Measurements from ENCODE around the gene MC2R.

MC2R gene
- total RNA-seq = 0 to 0.07 (median 0) reads per million in 18 experiments

DNA sequence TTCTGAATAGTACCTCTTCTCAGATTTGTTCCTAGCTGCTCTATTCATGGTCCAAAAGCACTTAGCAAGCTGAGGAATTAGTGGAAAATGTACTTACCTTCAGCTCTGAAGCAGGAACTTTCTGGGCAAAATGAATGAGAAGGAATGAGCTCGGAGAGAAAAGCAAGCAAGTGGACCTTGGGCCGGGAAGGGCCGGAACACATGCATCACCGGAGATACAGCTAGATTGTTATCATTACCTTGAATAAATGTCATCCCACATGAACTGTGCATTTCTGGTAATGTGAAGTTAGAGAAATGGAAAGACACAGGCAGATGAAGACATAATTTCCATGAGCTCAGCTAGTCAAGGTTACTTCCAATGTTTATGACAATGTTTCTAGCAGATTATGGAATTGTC is at the start of gene MC2R:
Gene MC2R (minus strand): TSS at position 146 of the 400 bp plus-strand sequence. CDS start 30,018 bp downstream, outside the sequence.
- no peak for DNase-seq

DNA sequence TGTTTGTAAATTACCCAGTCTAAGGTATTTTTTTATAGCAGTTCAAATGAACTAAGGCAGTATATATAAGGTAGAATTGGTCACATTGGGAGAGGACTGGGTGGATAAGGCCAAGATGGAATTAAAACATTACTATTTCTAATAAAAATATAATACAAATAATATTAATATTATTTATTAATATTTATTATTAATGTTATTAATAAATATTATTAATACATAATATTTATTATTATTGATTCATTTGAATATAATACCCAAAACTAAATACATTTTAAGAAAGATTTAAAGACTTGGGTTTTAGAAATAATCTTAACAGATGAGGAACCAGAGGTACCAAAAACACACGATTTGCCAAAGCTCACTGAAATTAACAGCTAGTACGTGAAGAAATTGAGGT is 30.5 kb upstream of the MC2R start:
- no peak for DNase-seq

DNA sequence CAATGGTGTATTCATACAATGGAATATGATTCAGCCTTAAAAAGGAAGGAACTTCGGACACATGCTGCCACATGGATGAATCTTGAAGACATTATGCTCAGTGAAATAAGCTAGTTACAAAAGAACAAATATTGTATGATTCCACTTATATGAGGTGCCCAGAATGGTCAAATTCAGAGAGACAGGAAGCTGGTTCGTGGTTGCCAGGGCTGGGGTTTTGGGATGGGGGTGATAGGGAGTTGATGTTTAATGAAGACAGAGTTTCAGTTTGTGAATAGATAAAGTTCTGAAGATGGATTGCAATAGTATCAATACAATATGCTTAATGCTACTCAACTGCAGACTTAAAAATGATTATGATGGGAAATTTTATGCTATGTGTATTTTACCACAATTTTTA is 28.0 kb upstream of the MC2R start:
- no peak for DNase-seq

DNA sequence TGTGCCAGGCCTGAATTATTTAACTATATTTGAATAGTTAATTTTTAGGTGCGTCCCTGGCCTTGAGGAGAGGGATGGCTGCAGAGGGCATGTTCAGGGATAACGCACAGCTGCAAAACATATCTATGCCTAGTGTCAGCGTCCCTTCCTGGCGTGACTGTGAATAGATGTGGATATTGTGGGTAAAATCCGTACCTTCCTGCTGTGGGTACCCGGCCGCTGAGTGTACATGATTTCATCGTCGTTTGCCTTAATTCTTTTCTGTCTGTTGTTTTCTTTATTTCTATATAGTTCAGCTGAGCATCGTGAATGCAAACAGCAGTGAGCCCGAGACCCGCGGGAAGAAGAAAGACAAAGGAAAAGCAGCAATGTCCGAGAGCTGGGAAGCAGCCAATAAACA is 25.0 kb upstream of the MC2R start:
- DNase-seq = no peak

DNA sequence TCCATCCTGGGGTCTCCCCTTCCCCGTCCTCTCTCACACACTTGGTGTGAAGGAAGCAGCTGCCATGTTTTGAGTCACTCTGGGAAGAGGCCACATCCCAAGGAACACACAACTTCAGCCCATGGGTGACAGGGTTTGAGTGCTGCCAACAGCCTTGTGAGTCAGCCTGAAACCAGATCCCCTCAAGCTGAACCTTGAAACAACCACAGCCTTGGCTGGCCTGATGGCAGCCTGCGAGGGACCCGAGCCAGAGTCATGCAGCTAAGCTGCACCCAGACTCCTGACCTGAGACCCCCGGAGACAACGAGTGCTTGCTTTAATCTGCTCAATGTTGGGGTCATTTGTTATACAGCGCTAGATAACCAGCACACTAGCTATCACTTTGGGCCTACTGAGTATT is 19.3 kb upstream of the MC2R start:
- DNase-seq = no peak

DNA sequence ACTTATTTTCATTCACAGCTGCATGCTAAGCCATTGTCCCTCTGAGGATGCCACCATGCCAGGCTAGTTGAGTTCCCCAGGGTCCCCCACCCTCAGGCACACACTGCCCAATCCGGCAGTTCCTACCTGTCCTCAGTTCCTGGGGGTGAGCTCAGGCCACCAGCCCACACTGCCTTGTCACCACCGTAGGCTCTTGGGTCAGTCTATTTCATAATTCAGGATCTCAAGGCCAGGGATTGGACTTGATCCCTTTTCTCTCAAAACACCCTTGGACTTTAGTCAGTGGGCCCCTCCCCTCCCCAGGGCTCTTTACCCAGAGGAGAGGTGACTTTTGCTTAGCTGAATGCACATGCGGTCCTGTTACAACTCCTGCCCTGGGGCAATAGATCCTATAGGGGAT is 18.7 kb upstream of the MC2R start:
- no peak for DNase-seq

DNA sequence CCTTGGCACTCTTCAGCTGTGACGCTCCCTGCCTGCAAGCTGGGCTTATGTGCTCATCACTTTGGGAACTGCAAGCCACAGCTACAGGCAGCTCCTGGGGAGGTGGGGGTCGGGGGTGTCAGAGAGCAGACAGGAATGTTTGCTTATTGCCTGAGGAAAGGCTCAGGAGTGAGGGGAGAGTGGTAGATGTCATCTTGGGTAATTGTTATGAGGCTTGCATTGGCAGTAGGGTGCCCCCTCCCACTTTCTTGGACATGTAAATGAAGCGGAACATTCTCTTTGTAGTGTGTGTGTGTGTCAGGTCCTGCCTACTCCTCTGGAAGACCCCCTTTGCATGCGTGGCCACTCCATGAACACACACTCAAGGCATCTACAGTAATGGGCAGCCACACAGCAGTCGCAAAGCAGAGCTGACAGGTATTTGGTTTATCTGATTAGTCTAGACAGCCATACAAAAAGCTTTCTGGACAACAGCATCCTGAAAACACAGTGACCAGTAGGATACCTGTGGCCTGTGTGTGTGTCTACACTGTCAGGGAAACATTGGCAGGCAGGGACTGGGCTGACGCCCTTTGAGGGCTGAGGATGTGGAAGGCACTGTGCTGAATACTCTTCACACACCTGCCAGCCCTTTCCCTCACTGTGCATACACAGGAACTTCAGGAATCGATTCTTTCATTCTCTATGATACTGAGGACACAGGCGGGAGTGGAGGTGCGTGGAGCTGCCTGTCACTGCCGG is 17.1 kb upstream of the MC2R start:
- no peak for DNase-seq

DNA sequence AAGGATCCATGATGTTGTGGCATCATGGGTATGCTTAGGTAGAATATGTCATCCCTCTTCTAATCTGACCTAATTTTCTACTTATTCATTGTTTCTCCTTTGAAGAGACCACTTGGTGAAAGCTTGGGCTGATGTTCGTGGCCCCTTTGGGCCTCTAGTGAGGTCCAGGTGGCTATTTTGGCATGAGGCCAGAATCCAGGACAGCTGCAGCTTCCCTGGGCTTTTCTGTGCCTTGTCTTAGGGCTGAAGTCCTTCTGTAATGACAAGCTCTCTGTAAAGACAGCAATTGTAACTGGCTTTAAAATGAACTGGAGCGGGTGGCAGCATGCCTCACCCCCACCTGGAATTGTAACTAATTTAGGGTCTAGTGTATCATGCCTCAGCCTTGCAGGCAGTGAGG is 15.6 kb upstream of the MC2R start:
- DNase-seq = no peak

DNA sequence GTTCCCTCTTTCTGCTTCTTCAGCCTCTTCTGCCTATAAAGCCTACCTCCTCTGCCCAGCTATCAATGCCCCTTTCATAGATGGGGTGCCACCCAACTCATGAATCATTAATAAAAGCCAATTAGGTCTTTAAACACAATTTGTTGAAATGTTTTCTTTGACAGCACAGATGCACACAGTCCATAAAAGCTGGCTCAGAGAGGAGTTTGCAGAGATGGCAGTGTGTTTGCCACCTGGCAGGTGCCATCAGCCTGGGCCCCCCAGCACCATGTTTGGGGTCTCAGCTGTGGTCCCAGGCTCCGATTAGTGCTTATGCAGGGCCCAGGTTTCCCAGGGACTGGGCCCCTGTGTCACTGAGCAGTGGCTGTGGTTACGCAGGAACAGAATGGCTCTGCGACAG is 7.9 kb upstream of the MC2R start:
- no peak for DNase-seq

DNA sequence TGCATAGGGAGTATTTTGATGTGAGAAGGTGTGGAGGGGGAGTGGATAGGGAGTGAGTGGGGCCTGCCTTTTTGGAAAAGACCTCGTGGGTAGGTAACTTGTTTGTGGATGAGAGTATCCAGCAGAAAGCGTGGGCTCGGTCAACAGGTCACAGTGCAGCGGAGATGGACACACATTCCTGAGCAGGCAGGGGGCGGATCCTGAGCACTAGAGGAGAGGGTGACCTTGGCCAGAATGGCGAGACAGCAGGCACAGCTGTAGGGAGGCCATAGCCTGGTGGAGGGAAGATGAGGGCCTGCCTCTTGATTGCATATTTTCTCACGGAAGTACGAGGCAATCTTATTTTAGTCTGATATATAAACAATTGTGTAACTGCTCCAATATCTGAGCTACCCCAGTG is 3.6 kb upstream of the MC2R start:
- DNase-seq = no peak

DNA sequence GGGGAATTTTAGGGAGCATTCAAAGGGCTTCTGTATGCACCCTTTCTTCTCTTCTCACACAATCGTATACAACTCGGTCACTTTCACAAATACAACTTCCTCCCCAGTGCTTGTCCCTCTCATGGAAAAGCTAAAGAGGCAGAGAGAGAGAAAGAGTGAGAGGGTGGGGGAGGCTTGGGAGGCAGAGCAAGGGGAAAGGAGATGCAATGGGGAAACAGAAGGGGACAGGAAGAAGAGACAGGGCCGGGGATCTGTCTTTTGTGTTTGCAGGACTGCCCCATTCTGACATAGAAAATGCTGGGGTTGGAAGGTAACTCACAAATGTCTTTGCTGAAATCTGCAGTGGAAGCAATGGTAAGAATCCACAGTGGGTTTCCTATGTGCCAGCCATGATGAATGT is 2.1 kb upstream of the MC2R start:
- no peak for DNase-seq

DNA sequence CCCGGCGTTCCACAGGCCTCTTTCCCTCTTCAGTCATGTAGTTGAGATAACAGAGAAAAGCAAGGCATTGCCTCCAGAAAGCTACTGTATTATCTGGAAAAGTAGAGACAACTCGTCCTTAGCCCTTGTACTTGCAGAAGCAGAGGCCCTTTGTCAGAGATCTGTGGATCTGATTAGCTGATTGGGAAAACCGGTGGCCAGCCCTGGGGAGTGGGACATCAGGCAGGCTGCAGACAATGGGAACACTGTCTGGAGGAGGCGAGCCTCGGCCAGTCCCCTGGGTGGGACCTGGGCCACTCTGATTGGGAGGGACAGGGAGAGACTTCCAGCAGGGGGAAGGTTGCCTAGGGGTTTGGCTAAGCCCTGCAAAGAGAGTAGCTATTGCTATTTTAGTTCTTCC is 1.2 kb upstream of the MC2R start:
- DNase-seq = no peak

DNA sequence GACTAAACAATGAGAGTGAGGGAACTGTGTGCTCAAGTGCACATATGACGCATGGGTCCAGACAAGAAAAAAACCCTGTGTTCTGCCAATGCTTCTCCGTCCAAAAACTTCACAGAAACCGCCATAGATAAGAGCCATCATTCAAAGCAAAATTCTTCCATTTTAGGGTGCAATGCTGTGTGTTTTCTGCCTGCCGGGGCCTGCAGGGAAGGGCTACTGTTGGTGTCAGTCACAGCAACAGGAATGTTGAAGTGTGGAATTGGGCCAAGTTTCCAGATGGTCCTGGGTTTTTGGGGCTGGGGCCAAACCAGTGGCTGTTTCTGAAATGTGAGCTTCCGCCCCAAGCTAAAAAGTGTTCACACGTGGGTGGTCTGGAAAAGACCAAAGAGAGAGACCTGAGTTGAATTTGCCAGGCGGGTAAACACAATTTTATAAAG is 677 bp upstream of the MC2R start:
- no peak for DNase-seq

DNA sequence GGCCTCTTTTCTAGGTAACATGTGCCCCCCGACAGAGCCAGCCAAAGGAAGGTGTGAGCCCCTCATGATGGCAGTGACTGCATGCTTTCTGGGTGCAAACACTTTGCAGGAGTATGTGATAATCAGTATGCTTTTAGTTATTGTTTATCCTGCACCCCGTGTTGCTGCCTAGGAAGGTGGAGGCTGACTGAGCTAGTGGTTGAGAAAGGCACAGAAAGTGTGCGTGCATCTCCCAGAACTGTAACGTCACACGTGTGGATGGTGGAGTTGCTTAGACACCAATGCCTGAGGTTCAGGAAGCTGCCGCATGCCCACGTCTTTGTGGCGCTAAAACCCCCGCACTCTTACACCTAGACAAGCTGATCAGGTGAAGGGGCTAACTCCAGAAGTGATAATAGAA is 580 bp downstream of the MC2R start:
- DNase-seq = no peak

DNA sequence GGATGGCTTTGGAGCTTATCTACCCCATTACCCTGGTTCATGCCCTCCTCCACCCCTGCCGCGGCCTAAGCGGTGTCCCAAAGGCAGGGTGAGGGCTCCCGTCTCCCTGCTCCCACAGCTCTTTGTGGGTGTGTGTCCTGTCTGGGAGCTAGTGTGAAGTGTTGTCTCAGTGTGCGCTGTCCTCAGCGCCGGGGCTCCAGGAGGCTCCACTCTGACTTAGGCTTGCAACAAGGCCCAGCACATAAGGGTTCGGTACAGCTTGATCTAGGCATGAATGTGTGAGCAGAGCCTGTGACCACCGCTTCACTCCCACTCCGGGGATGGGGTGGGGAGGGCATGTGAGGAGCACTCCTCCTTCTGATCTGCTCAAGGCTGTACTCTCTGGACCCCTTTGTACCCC is 1.2 kb downstream of the MC2R start:
- DNase-seq = no peak

DNA sequence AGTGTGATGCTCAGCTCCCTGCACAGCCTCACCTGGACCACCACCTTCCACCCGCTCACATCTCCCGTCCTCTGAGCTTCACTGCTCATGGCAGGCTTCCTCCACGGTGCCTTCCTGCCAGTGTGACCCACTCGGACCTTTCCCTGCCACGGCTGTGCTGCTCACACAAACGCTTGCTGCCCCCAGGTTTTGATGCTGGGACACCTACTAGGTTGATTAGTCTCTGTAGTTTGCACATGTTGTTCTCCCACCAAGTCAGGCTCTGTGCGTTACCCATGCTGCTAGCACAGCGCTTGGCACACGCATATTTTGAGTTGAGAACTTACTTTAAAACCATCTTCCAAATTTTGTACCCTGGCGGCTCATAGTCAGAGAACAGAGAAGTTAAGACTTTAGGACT is 2.1 kb downstream of the MC2R start:
- no peak for DNase-seq

DNA sequence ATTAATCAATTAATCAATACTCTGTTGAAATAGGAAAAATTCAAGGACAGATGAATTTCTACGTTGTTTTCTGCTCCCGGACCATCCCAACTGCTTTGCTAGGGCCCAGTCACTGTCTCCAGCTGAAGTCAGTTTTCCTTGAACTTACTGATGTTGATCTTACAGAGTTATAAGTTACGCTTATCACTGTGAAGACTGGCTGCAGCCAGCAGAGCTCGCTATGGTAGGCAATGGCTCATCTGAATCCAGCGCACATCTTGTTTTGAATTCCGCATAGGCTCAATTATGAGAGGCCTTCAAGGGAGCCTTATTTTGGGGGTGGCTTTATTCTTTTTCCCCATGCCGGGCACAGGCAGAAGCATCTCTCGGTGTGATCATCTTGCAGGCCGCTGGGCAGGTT is 2.7 kb downstream of the MC2R start:
- DNase-seq = no peak

DNA sequence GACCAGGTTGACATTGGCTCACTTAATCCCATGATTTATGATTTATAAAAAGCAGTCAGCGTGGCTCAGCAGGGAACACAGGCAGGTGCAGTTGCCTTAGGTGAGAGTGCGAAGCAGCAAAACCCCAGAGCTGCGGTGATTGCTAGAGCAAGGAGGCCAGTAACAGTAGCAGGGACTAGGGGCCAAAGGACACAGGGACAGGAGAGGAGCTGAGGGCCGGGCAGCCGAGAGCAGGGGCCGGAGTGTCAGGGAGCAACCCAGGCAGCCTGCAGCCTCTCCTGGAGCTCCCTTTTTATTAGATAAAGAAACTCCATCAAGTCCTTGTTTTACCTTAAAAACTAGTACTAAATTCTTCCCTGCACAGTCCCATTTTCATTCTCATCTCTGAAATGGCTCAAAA is 4.3 kb downstream of the MC2R start:
- no peak for DNase-seq

DNA sequence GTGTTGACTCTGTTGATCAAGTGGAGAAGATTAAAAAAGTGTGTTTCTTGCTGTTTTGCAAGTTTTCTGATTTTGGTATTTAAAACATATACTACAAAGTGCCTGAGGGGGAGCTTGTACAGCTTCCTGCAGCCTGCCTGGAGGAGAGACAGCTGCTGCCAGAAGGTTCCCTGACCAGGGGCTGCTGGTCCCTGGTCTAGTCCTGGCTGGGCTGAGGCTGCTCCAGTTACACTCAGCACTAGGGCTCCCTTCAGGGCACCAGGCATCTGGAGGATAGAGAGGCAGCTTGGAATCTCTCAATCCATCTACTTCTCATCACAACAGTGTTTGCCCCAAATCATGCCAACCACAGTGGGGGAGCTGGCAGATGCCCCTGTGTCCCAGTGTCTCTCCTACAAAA is 4.8 kb downstream of the MC2R start:
- no peak for DNase-seq

DNA sequence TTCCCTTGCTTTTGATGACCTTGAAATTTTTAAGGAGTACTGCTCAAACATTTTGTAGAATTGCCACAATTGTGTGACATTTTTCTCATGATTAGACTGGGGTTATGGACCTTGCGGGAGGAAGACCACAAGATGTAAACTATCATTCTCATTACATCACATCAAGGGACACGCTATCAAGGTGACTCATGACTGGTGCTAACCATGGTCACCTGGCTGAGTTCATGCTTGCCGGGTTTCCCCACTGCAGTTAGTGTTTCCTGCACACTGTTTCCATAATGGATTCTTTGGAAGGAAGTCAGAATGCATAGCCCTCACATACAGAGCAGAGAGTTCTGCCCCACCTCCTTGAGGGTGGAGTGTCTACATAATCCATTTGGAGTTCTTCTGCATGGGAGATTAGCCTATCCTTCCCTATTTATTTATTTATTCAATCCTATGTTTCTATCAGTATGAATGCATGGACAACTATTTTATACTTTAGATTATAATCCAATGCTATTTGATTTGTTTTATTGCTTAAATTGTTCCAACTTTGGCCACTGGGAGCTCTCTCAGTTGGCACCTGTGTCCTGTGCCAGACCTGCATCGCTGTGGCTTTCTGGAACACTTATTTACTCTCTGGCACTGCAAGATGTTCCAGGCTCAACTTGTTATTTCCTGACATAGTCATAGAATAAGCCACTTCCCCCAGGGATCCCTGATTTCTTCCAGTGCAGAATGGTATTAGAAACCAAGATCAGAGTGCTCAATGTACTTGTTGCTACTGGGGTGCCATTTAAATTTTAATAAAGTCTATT is 6.0 kb downstream of the MC2R start:
- DNase-seq = no peak

DNA sequence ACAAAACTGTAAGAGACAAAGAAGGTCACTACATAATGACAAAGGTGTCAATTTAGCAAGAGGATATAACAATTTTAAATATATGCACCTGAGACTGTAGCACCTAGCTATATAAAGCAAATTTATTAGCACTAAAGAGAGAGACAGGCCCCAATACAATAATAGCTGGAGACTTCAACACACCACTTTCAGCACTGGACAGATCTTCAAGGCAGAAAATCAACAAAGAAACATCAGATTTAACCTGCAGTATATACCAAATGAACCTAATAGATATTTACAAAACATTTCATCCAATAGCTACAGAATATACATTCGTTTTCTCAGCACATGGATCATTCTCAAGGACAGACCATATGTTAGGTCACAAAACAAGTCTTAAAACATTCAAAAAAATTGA is 14.7 kb downstream of the MC2R start:
- DNase-seq = no peak

DNA sequence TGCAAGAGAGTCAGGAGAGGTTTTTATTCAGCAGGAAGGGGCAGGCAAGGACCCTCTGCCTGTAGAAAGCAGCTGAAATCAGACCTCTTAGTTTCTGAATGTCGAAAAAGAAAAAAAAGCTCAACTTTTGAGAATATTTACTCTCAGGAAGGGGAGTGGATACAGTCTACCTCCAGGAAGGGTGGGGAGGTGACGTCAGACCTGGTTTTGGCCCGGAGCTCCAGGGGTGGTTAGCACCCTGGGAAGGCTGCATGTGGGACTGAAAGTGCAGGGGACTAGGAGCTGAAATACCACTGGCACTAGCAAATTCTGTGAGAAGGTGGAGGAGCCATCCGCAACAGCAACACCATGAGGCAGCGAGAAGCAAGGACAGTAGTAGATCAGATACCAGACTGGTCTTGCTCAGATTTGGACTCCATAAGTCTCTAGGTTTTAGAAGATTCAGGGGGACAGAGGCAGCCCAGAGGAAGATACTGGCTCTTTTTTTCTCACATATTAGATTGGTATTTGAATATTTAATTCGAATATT is 19.8 kb downstream of the MC2R start:
- no peak for DNase-seq

DNA sequence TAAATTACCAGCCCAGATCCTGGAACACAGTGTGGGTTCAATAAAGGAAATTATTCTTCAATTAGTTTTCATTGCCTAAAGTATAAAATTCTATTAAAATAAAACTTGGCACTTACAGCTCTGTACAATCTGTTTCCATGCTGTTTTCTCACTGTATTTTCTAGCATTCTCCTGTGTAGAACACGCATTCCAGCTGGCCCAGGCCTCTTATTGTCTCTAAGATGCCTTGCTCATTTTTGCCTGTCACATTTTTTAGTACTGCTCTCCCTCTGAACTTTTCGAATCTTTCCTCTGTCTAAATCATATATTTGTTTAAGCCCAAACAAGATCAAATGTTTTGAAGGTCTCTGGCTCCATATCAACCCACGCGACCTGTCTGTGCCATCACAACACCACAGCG is 20.8 kb downstream of the MC2R start:
- DNase-seq = no peak

DNA sequence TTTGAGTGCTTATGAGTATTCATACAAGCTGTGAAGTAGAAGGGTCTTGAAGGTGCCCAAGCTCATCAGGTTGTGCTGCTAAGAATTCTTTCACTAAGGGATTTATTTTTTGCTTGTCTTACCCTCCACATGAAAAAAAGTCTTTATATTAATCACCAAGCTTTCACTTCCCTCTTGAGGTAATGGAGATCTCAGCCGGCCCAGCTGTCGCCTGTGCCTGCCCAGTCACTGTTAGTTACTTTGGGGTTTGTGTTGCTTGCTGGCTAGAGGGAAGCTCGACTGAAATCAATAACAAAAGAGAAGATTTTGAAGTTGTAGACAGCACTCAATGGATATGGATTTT is 21.9 kb downstream of the MC2R start:
- no peak for DNase-seq

All from inflammatory macrophage (primary cell).